ENCODE results near the gene DCTD. TPM values are rescaled to one million over a fixed set of nuclear protein-coding genes. Genes with fewer than 3 reads are reported as not detected.

DCTD gene
- total and polyA plus RNA-seq, 2 of the 13 experiments (the other 11 are each of a cell fraction or from before 2014, with no cell fraction given): 85.1 to 95.3 TPM

DNA sequence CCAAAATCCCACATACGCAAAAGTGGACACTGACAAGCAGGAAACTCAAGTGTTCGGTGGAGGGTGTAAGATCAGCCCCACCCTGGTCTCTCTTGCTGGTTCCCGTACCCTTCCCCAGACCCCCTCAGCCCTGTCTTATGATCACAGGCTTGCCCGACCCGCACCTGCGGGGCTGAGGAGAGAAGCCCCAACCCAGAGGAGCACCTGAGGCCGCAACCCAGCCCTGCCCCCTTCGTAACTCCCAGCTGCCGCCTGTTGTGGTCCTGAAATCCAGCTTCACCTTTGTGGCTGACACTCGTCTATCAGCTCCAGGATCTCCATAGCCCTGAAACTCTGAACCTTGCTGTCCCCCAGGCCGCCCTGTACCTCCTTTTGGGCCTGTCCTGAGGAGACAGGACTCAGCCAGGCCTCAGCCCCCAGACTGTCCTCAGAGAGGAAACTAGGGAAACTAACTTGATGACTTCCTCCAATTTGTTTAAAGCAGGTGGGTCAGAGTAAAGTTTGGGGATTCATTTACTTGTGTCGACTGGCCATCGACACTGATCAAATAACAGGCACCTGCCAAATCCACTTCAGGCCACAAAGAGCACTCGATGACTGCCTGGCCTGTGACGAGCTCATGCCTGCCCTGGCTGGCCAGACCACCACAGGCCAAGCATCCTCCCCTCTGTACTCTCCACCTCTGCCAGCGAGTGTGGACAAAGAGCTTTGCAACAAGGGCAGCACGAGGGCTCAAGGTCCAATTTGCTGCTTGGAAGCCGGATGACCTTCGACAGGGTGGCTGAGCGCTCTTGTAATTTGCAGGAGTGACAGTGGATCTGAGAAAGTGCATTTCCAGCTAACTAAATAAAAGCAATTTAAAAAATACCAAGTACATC, 19.3 kb downstream of the DCTD start (continued):
- TF ChIP-seq ERF (CRISPR knock-in tag; IDR thresholded peaks at IDR 0.05): peak; percentile 94
- peak; percentile 69; the same call in 1 of the 2 replicates for TF ChIP-seq ZNF83 (CRISPR knock-in tag; IDR thresholded peaks at IDR 0.05; ENCODE audit: borderline replicate concordance)
- TF ChIP-seq SIN3B (IDR thresholded peaks at IDR 0.05; ENCODE audit: low read length): no peak
- TF ChIP-seq MTA3 (CRISPR knock-in tag; IDR thresholded peaks at IDR 0.05): no peak
- TF ChIP-seq, protein P1, sequence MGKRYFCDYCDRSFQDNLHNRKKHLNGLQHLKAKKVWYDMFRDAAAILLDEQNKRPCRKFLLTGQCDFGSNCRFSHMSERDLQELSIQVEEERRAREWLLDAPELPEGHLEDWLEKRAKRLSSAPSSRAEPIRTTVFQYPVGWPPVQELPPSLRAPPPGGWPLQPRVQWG (CRISPR knock-in tag; IDR thresholded peaks at IDR 0.05; ENCODE audit: borderline replicate concordance, low read depth): no peak
- 0 out of 2 replicates have a peak, but pooled peaks have one; percentile 20 for TF ChIP-seq ZFP90 (CRISPR knock-in tag; IDR thresholded peaks at IDR 0.05; ENCODE audit: borderline replicate concordance)
- no peak for TF ChIP-seq TBP (CRISPR knock-in tag; IDR thresholded peaks at IDR 0.05)
- TF ChIP-seq, protein P2, sequence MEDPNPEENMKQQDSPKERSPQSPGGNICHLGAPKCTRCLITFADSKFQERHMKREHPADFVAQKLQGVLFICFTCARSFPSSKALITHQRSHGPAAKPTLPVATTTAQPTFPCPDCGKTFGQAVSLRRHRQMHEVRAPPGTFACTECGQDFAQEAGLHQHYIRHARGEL (CRISPR knock-in tag; IDR thresholded peaks at IDR 0.05): no peak
- peak; percentile 90; the same call in 1 of the 2 replicates for TF ChIP-seq ZNF232 (CRISPR knock-in tag; IDR thresholded peaks at IDR 0.05; ENCODE audit: borderline replicate concordance)
- TF ChIP-seq, protein P3, sequence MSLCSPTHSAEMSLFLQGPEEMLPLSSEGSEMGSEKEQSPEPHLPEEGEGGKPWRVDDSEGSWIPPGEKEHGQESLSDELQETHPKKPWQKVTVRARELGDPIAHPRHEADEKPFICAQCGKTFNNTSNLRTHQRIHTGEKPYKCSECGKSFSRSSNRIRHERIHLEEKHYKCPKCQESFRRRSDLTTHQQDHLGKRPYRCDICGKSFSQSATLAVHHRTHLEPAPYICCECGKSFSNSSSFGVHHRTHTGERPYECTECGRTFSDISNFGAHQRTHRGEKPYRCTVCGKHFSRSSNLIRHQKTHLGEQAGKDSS (CRISPR knock-in tag; IDR thresholded peaks at IDR 0.05; ENCODE audit: borderline replicate concordance, low read depth): peak; percentile 87; the same call in 1 of the 2 replicates
- no peak for TF ChIP-seq SP1 (IDR thresholded peaks at IDR 0.05)
- TF ChIP-seq SP1 (CRISPR knock-in tag; IDR thresholded peaks at IDR 0.05): peak; percentile 54; the same call in 1 of the 2 replicates
- TF ChIP-seq ZNF839 (CRISPR knock-in tag; IDR thresholded peaks at IDR 0.05; ENCODE audit: borderline replicate concordance): no peak
- peak; percentile 91 for TF ChIP-seq ZNF331 (CRISPR knock-in tag; IDR thresholded peaks at IDR 0.05)
- TF ChIP-seq ZNF263 (CRISPR knock-in tag; IDR thresholded peaks at IDR 0.05): no peak
- peak; percentile 98 for TF ChIP-seq GATAD2A (CRISPR knock-in tag; IDR thresholded peaks at IDR 0.05)
- TF ChIP-seq HOXA9 (CRISPR knock-in tag; IDR thresholded peaks at IDR 0.05; ENCODE audit: borderline replicate concordance): no peak
- TF ChIP-seq CAMTA2 (CRISPR knock-in tag; IDR thresholded peaks at IDR 0.05; ENCODE audit: borderline replicate concordance): no peak
- no peak; the same call in 1 of the 2 replicates for TF ChIP-seq HOXD1 (CRISPR knock-in tag; IDR thresholded peaks at IDR 0.05)
- TF ChIP-seq RCOR2 (CRISPR knock-in tag; IDR thresholded peaks at IDR 0.05): peak; percentile 96
- TF ChIP-seq ZNF670 (CRISPR knock-in tag; IDR thresholded peaks at IDR 0.05; ENCODE audit: borderline replicate concordance): peak; percentile 91; the same call in 1 of the 2 replicates
- no peak for TF ChIP-seq ARNT (IDR thresholded peaks at IDR 0.05)
- 0 out of 2 replicates have a peak, but pooled peaks have one; percentile 54 for TF ChIP-seq BRCA1 (CRISPR knock-in tag; IDR thresholded peaks at IDR 0.05)
- TF ChIP-seq ZNF282 (IDR thresholded peaks at IDR 0.05; ENCODE audit: partially characterized antibody): no peak
- TF ChIP-seq, protein P4, sequence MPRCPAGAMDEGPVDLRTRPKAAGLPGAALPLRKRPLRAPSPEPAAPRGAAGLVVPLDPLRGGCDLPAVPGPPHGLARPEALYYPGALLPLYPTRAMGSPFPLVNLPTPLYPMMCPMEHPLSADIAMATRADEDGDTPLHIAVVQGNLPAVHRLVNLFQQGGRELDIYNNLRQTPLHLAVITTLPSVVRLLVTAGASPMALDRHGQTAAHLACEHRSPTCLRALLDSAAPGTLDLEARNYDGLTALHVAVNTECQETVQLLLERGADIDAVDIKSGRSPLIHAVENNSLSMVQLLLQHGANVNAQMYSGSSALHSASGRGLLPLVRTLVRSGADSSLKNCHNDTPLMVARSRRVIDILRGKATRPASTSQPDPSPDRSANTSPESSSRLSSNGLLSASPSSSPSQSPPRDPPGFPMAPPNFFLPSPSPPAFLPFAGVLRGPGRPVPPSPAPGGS (CRISPR knock-in tag; IDR thresholded peaks at IDR 0.05): peak; percentile 81; the same call in 1 of the 2 replicates
- TF ChIP-seq TGIF2 (CRISPR knock-in tag; IDR thresholded peaks at IDR 0.05): peak; percentile 96
- TF ChIP-seq ZNF781 (CRISPR knock-in tag; IDR thresholded peaks at IDR 0.05; ENCODE audit: borderline replicate concordance, not compliant biosample characterization): peak; percentile 63

All from HepG2 (cell line).